Activated T-helper 2 cell treated with anti-CD3 and anti-CD28 coated beads, Interferon-gamma antibody, Interleukin-2, Interleukin-4, amounts not matched to agents 10 μg/mL and 5 μg/mL and 100 μg/mL, durations not matched to agents 14 hours and 24 hours and 36 hours (primary cell): ENCODE data around the gene POLR3A. TPM values are rescaled to one million over a fixed set of nuclear protein-coding genes. Genes with fewer than 3 reads are reported as not detected.

Experiments used
- DNase-seq: peaks from one replicate; pipeline ENCODE4 v3.0.0; 2021; ENCODE audit warnings: low spot score
- H3K27ac Mint-ChIP-seq: one replicate; pipeline ENCODE4 v1.8.0; 2021; ENCODE audit warnings: mixed read lengths
- H3K27me3 Mint-ChIP-seq: one replicate; pipeline ENCODE4 v1.8.0; 2021; ENCODE audit warnings: low read depth, mixed read lengths
- H3K36me3 Mint-ChIP-seq: one replicate; pipeline ENCODE4 v1.8.0; 2021; ENCODE audit warnings: low read depth, mixed read lengths
- H3K4me1 Mint-ChIP-seq: one replicate; pipeline ENCODE4 v1.8.0; 2021; ENCODE audit warnings: low read depth, mixed read lengths
- H3K4me3 Mint-ChIP-seq: one replicate; pipeline ENCODE4 v1.8.0; 2021; ENCODE audit warnings: low read depth, mild to moderate bottlenecking, moderate library complexity, mixed read lengths
- H3K9me3 Mint-ChIP-seq: one replicate; pipeline ENCODE4 v1.8.0; 2021; ENCODE audit warnings: mixed read lengths
- intact Hi-C: fragments of 100-400 bp; cut with micrococcal nuclease; formaldehyde crosslinking; loops from one replicate; pipeline ENCODE4 v1.15.1; 2023
- total RNA-seq: library from RNA; stranded (reverse); gene quantifications from 2 replicates; pipeline ENCODE4 v1.2.3, GENCODE V29; 2022

The POLR3A gene
- total RNA-seq, 1 donor from 2014 or later: 23.5 TPM

GRCh38 chr10:77978360-77978759, 51.0 kb downstream of the POLR3A start:
- Mint-ChIP-seq H3K27ac (no peak overlapping the region), H3K9me3 (no peaks in the 10 kb centered on the region), H3K27me3 (no peaks in the 10 kb centered on the region), H3K4me1 (no peaks in the 10 kb centered on the region), H3K36me3 (peaks cover 58% of the 10 kb centered on the region), H3K4me3 (no peak overlapping the region)
- intact Hi-C loops: no loop called here
- DNase-seq: no peak

GRCh38 chr10:77977934-77978333, 51.4 kb downstream of the POLR3A start:
- Mint-ChIP-seq H3K27me3 (no peaks in the 10 kb centered on the region), H3K4me1 (no peaks in the 10 kb centered on the region), H3K27ac (no peak overlapping the region), H3K9me3 (no peaks in the 10 kb centered on the region), H3K36me3 (peaks cover 54% of the 10 kb centered on the region), H3K4me3 (no peak overlapping the region)
- no peak for DNase-seq
- intact Hi-C loops: no loop called here

GRCh38 chr10:77977016-77977415, 52.3 kb downstream of the POLR3A start:
- intact Hi-C loops: no loop called here
- Mint-ChIP-seq H3K36me3 (peaks cover 50% of the 10 kb centered on the region), H3K27me3 (no peaks in the 10 kb centered on the region), H3K27ac (no peak overlapping the region), H3K4me1 (no peaks in the 10 kb centered on the region), H3K9me3 (no peaks in the 10 kb centered on the region), H3K4me3 (no peak overlapping the region)
- DNase-seq: no peak

- Mint-ChIP-seq H3K36me3 (peaks cover 35% of the 10 kb centered on the region), H3K27ac (no peak overlapping the region), H3K4me3 (no peak overlapping the region), H3K4me1 (peaks cover 8% of the 10 kb centered on the region), H3K27me3 (no peaks in the 10 kb centered on the region), H3K9me3 (no peaks in the 10 kb centered on the region)
- DNase-seq: no peak
- intact Hi-C loops: no loop called here
These were observed 54.1 kb downstream of the POLR3A start for GRCh38 chr10:77975086-77975666.

GRCh38 chr10:77974396-77975074, 54.8 kb downstream of the POLR3A start:
- Mint-ChIP-seq H3K9me3 (no peaks in the 10 kb centered on the region), H3K36me3 (peaks cover 28% of the 10 kb centered on the region), H3K4me1 (peaks cover 8% of the 10 kb centered on the region), H3K27ac (no peak overlapping the region), H3K4me3 (no peak overlapping the region), H3K27me3 (no peaks in the 10 kb centered on the region)
- intact Hi-C loops: loop anchor here (5.0 kb wide), 1 partner anchor 127 kb away; no protein-coding TSS in a partner anchor
- no peak for DNase-seq

- Mint-ChIP-seq H3K36me3 (peaks cover 25% of the 10 kb centered on the region), H3K27ac (no peak overlapping the region), H3K4me3 (no peak overlapping the region), H3K4me1 (peaks cover 8% of the 10 kb centered on the region), H3K27me3 (no peaks in the 10 kb centered on the region), H3K9me3 (no peaks in the 10 kb centered on the region)
- intact Hi-C loops: loop anchor here (5.0 kb wide), 1 partner anchor 126 kb away; no protein-coding TSS in a partner anchor
- no peak for DNase-seq
These were observed 56.0 kb downstream of the POLR3A start for GRCh38 chr10:77973276-77973675.

- peaks cover 15% of the 10 kb centered on the region for H3K36me3 Mint-ChIP-seq
- intact Hi-C loops: loop anchor here (5.0 kb wide), 1 partner anchor 125 kb away; no protein-coding TSS in a partner anchor
- no peaks in the 10 kb centered on the region for H3K27me3 Mint-ChIP-seq
These were observed 57.2 kb downstream of the POLR3A start for GRCh38 chr10:77972148-77972547.

GRCh38 chr10:77971804-77972144, 57.5 kb downstream of the POLR3A start:
- no peak for DNase-seq
- Mint-ChIP-seq H3K9me3 (no peaks in the 10 kb centered on the region), H3K4me3 (no peak overlapping the region), H3K27ac (peak overlapping the region; percentile 71), H3K4me1 (peaks cover 8% of the 10 kb centered on the region), H3K27me3 (no peaks in the 10 kb centered on the region), H3K36me3 (peaks cover 13% of the 10 kb centered on the region)
- intact Hi-C loops: loop anchor here (5.0 kb wide), 1 partner anchor 124 kb away; no protein-coding TSS in a partner anchor

More at GRCh38 chr10:77972148-77972547, 57.2 kb downstream of the POLR3A start:
- Mint-ChIP-seq H3K27ac (peak overlapping the region; percentile 25), H3K4me1 (peaks cover 8% of the 10 kb centered on the region), H3K4me3 (no peak overlapping the region), H3K9me3 (no peaks in the 10 kb centered on the region)
- DNase-seq: no peak

GRCh38 chr10:77970869-77971803, 58.2 kb downstream of the POLR3A start:
- Mint-ChIP-seq H3K9me3 (no peaks in the 10 kb centered on the region), H3K4me1 (peaks cover 8% of the 10 kb centered on the region), H3K36me3 (peaks cover 8% of the 10 kb centered on the region), H3K27me3 (no peaks in the 10 kb centered on the region), H3K27ac (peak overlapping the region; percentile 71), H3K4me3 (peak overlapping the region; percentile 0)
- intact Hi-C loops: loop anchor here (5.0 kb wide), 1 partner anchor 124 kb away; no protein-coding TSS in a partner anchor
- DNase-seq: no peak

GRCh38 chr10:77969114-77969513, 60.2 kb downstream of the POLR3A start:
- H3K4me3 Mint-ChIP-seq: no peak overlapping the region
- intact Hi-C loops: no loop called here
- H3K27me3 Mint-ChIP-seq: no peaks in the 10 kb centered on the region
- H3K27ac Mint-ChIP-seq: no peak overlapping the region
- H3K9me3 Mint-ChIP-seq: peaks cover 8% of the 10 kb centered on the region
- H3K36me3 Mint-ChIP-seq: peaks cover 4% of the 10 kb centered on the region
- peaks cover 8% of the 10 kb centered on the region for H3K4me1 Mint-ChIP-seq
- DNase-seq: no peak

GRCh38 chr10:77967611-77968022, 61.7 kb downstream of the POLR3A start:
- intact Hi-C loops: no loop called here
- H3K36me3 Mint-ChIP-seq: peaks cover 4% of the 10 kb centered on the region
- no peak overlapping the region for H3K27ac Mint-ChIP-seq
- no peak overlapping the region for H3K4me3 Mint-ChIP-seq
- no peaks in the 10 kb centered on the region for H3K27me3 Mint-ChIP-seq
- H3K9me3 Mint-ChIP-seq: peaks cover 13% of the 10 kb centered on the region
- H3K4me1 Mint-ChIP-seq: peaks cover 8% of the 10 kb centered on the region
- no peak for DNase-seq

- H3K27ac Mint-ChIP-seq: no peak overlapping the region
- DNase-seq: no peak
- H3K9me3 Mint-ChIP-seq: peaks cover 13% of the 10 kb centered on the region
- intact Hi-C loops: no loop called here
- no peaks in the 10 kb centered on the region for H3K36me3 Mint-ChIP-seq
- H3K4me3 Mint-ChIP-seq: no peak overlapping the region
- H3K27me3 Mint-ChIP-seq: no peaks in the 10 kb centered on the region
- no peaks in the 10 kb centered on the region for H3K4me1 Mint-ChIP-seq
These were observed 64.0 kb downstream of the POLR3A start for GRCh38 chr10:77965294-77965693.
